ENCODE data around the gene PHF20. TPM values are rescaled to one million over a fixed set of nuclear protein-coding genes. Genes with fewer than 3 reads are reported as not detected.
"Not testable (repeated sequence)": the region's sequence is repeated elsewhere in the genome, so short reads cannot be mapped to it uniquely, and the experiment has no call there.

The PHF20 gene
- total RNA-seq, 1 experiment from 2014 or later = 65.8 TPM

DNA sequence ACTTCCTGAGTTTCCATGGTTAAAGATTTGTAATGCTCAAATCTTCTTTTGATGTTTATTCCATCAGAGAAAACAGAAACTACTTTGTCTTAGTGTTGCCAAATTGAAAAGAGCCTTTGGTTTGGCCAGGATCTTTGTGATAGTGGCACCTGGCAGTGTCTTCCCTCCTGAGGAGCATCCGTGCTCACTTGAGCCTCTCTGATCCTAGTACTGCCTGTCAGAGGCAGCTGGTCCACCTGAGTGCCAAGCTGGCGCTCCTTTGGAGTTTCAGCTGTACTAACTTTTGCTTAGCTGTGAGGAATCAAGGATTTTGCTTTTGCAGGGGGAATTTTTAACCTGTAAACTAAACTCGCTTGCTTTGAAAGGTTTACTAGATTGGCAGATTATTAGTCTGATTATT is 121.1 kb downstream of the PHF20 start (continued):
- no peak for TF ChIP-seq SMAD3 (CRISPR knock-in tag; IDR thresholded peaks at IDR 0.05; ENCODE audit: borderline replicate concordance)

DNA sequence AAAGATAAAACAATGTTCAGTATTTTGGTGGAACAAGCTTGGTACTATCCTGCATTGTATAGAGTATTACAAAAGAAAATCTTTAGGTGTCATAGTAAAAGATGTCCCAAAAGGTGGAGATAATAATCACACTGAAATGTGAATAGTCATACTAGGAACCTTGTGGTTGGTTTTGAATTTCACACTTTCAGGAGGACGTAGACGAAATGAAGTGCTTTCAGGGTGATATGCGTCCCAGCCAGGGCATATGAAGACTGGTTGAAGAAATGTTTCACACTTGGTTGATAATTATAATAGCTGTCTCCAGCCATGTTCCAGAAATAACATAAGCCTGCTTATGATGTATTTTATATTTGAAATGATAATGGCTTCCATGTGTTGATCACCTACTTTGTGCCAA is 122.1 kb downstream of the PHF20 start:
- ChIA-PET POLR2A (interaction anchor here (0.6 kb wide), 1 partner anchor 111 kb away, joined by 3 read pairs; no protein-coding TSS in a partner anchor), CTCF (interaction anchor here (0.6 kb wide), 1 partner anchor 383 kb away, joined by 5 read pairs; no protein-coding TSS in a partner anchor)
- Mint-ChIP-seq H3K36me3 (no peaks in the 10 kb centered on the region), H3K27ac (no peak overlapping the region), H3K27me3 (ENCODE audit: low read depth) (no peaks in the 10 kb centered on the region), H3K4me3 (no peak overlapping the region), H3K9me3 (no peaks in the 10 kb centered on the region), H3K4me1 (no peaks in the 10 kb centered on the region)
- ATAC-seq (no peak), DNase-seq (ENCODE audit: low spot score) (no peak)
- TF ChIP-seq ZNF138 (CRISPR knock-in tag; conservative IDR thresholded peaks at IDR 0.05) (no peak), ETV6 (CRISPR knock-in tag; IDR thresholded peaks at IDR 0.05) (no peak), KAT7 (CRISPR knock-in tag; IDR thresholded peaks at IDR 0.05; ENCODE audit: borderline replicate concordance) (no peak), GTF2I (CRISPR knock-in tag; conservative IDR thresholded peaks at IDR 0.05) (no peak), FOXP1 (CRISPR knock-in tag; IDR thresholded peaks at IDR 0.05; ENCODE audit: borderline replicate concordance) (no peak), ZNF232 (CRISPR knock-in tag; IDR thresholded peaks at IDR 0.05) (no peak), MXD4 (CRISPR knock-in tag; IDR thresholded peaks at IDR 0.05; ENCODE audit: borderline replicate concordance) (no peak), MYBL2 (CRISPR knock-in tag; IDR thresholded peaks at IDR 0.05) (no peak), GABPB1 (CRISPR knock-in tag; IDR thresholded peaks at IDR 0.05) (no peak), ESRRA (CRISPR knock-in tag; IDR thresholded peaks at IDR 0.05; ENCODE audit: borderline replicate concordance) (no peak), NFATC4 (CRISPR knock-in tag; IDR thresholded peaks at IDR 0.05) (no peak), CREB1 (CRISPR knock-in tag; IDR thresholded peaks at IDR 0.05) (no peak), SOX15 (CRISPR knock-in tag; IDR thresholded peaks at IDR 0.05) (no peak), ZNF396 (CRISPR knock-in tag; IDR thresholded peaks at IDR 0.05; ENCODE audit: borderline replicate concordance) (no peak), NR1H2 (CRISPR knock-in tag; IDR thresholded peaks at IDR 0.05) (no peak)
- TF ChIP-seq, protein P1, sequence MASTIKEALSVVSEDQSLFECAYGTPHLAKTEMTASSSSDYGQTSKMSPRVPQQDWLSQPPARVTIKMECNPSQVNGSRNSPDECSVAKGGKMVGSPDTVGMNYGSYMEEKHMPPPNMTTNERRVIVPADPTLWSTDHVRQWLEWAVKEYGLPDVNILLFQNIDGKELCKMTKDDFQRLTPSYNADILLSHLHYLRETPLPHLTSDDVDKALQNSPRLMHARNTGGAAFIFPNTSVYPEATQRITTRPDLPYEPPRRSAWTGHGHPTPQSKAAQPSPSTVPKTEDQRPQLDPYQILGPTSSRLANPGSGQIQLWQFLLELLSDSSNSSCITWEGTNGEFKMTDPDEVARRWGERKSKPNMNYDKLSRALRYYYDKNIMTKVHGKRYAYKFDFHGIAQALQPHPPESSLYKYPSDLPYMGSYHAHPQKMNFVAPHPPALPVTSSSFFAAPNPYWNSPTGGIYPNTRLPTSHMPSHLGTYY (CRISPR knock-in tag; IDR thresholded peaks at IDR 0.05) = no peak
- TF ChIP-seq, protein P2, sequence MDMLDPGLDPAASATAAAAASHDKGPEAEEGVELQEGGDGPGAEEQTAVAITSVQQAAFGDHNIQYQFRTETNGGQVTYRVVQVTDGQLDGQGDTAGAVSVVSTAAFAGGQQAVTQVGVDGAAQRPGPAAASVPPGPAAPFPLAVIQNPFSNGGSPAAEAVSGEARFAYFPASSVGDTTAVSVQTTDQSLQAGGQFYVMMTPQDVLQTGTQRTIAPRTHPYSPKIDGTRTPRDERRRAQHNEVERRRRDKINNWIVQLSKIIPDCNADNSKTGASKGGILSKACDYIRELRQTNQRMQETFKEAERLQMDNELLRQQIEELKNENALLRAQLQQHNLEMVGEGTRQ (CRISPR knock-in tag; IDR thresholded peaks at IDR 0.05) = no peak
- TF ChIP-seq, protein P3, sequence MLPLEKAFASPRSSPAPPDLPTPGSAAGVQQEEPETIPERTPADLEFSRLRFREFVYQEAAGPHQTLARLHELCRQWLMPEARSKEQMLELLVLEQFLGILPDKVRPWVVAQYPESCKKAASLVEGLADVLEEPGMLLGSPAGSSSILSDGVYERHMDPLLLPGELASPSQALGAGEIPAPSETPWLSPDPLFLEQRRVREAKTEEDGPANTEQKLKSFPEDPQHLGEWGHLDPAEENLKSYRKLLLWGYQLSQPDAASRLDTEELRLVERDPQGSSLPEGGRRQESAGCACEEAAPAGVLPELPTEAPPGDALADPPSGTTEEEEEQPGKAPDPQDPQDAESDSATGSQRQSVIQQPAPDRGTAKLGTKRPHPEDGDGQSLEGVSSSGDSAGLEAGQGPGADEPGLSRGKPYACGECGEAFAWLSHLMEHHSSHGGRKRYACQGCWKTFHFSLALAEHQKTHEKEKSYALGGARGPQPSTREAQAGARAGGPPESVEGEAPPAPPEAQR (CRISPR knock-in tag; IDR thresholded peaks at IDR 0.05) = no peak

DNA sequence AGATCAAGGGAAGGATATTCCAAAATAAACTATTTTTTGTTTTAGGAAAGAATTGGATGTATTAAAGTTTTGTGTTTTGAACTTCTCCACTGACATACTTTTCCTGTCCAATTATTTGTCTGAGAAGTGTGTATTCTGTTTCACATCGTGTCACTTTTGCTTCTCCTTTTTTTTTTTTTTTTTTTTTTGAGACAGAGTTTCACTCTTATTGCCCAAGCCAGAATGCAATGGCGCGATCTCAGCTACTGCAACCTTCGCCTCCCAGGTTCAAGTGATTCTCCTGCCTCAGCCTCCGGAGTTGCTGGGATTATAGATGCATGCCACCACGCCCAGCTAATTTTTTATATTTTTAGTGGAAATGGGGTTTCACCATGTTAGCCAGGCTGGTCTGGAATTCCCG is 123.7 kb downstream of the PHF20 start:
- H3K4me3 Mint-ChIP-seq; H3K4me1 Mint-ChIP-seq; H3K27ac Mint-ChIP-seq; H3K9me3 Mint-ChIP-seq; POLR2A ChIA-PET; DNase-seq (ENCODE audit: low spot score); ATAC-seq; H3K36me3 Mint-ChIP-seq; H3K27me3 Mint-ChIP-seq (ENCODE audit: low read depth): not testable (repeated sequence)
- CTCF ChIA-PET = interaction anchor here (0.7 kb wide), 1 partner anchor 382 kb away, joined by 6 read pairs; no protein-coding TSS in a partner anchor

DNA sequence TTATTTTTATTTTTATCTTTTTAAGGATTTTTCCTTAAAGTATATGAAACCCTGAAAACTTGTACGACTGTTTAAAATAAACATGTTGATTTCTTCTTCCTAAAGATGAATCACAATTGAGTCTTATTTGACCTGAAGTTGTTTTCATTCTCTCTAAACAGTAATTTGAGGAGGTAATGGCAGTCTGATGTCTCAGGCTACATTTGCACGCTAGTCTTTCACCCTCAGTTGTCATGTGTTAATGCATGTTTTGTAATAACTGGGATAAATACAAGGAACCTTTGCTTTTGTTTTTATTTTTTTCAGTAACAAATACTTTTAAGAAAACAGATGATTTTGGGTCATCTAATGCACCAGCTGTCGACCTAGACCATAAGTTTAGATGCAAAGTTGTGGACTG is 127.2 kb downstream of the PHF20 start:
- Mint-ChIP-seq H3K27me3 (ENCODE audit: low read depth) (no peaks in the 10 kb centered on the region), H3K4me3 (no peak overlapping the region), H3K27ac (no peak overlapping the region)
- TF ChIP-seq ZNF416 (CRISPR knock-in tag; IDR thresholded peaks at IDR 0.05) = no peak
- TF ChIP-seq SOX15 (CRISPR knock-in tag; IDR thresholded peaks at IDR 0.05) = no peak
- TF ChIP-seq, protein P4, sequence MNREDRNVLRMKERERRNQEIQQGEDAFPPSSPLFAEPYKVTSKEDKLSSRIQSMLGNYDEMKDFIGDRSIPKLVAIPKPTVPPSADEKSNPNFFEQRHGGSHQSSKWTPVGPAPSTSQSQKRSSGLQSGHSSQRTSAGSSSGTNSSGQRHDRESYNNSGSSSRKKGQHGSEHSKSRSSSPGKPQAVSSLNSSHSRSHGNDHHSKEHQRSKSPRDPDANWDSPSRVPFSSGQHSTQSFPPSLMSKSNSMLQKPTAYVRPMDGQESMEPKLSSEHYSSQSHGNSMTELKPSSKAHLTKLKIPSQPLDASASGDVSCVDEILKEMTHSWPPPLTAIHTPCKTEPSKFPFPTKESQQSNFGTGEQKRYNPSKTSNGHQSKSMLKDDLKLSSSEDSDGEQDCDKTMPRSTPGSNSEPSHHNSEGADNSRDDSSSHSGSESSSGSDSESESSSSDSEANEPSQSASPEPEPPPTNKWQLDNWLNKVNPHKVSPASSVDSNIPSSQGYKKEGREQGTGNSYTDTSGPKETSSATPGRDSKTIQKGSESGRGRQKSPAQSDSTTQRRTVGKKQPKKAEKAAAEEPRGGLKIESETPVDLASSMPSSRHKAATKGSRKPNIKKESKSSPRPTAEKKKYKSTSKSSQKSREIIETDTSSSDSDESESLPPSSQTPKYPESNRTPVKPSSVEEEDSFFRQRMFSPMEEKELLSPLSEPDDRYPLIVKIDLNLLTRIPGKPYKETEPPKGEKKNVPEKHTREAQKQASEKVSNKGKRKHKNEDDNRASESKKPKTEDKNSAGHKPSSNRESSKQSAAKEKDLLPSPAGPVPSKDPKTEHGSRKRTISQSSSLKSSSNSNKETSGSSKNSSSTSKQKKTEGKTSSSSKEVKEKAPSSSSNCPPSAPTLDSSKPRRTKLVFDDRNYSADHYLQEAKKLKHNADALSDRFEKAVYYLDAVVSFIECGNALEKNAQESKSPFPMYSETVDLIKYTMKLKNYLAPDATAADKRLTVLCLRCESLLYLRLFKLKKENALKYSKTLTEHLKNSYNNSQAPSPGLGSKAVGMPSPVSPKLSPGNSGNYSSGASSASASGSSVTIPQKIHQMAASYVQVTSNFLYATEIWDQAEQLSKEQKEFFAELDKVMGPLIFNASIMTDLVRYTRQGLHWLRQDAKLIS (CRISPR knock-in tag; IDR thresholded peaks at IDR 0.05; ENCODE audit: borderline replicate concordance) = no peak
- TF ChIP-seq TEAD1 (CRISPR knock-in tag; IDR thresholded peaks at IDR 0.05) = no peak
- no peak for TF ChIP-seq MYBL2 (CRISPR knock-in tag; IDR thresholded peaks at IDR 0.05)
- no peak for TF ChIP-seq TCF7 (CRISPR knock-in tag; IDR thresholded peaks at IDR 0.05; ENCODE audit: low read depth)

More for the DNA sequence above, 127.2 kb downstream of the PHF20 start:
- peaks cover 23% of the 10 kb centered on the region for H3K36me3 Mint-ChIP-seq
- ATAC-seq = no peak
- CTCF ChIA-PET = no interaction called here
- DNase-seq (ENCODE audit: low spot score) = no peak
- H3K9me3 Mint-ChIP-seq = no peaks in the 10 kb centered on the region
- H3K4me1 Mint-ChIP-seq = no peaks in the 10 kb centered on the region
- POLR2A ChIA-PET = no interaction called here
